Limb (tissue), 2 donors: ENCODE measurements around the gene ATP5F1B.
"Not testable (repeated sequence)": the region's sequence is repeated elsewhere in the genome, so short reads cannot be mapped to it uniquely, and the experiment has no call there.

ENCODE experiments used
- DNase-seq, 2 donors: peaks; one replicate each; pipeline ENCODE4 v3.0.0-alpha.2; 2016; ENCODE audit errors: extremely low spot score in 2 of 2

ATP5F1B gene

GRCh38 chr12:56648023-56648422, 2.2 kb upstream of the ATP5F1B start:
- not testable (repeated sequence) for DNase-seq

- peak in 1 of 2 donors; percentile 41 for DNase-seq
Measured at GRCh38 chr12:56645201-56645716, 525 bp downstream of the ATP5F1B start.

- DNase-seq: no peak
Measured at GRCh38 chr12:56644654-56645053, 1.1 kb downstream of the ATP5F1B start.

- no peak for DNase-seq
Measured at GRCh38 chr12:56641219-56641618, 4.6 kb downstream of the ATP5F1B start.

- DNase-seq: no peak
Measured at GRCh38 chr12:56637621-56638020, 8.2 kb downstream of the ATP5F1B start.

- DNase-seq: peak; percentile 99 to 100
Measured at GRCh38 chr12:56636675-56637540, 8.9 kb downstream of the ATP5F1B start.

GRCh38 chr12:56635806-56636674, 9.7 kb downstream of the ATP5F1B start:
- peak; percentile 81 to 88 for DNase-seq

- peak; percentile 55 to 71 for DNase-seq
Measured at GRCh38 chr12:56634837-56635791, 10.7 kb downstream of the ATP5F1B start.

GRCh38 chr12:56634242-56634836, 11.4 kb downstream of the ATP5F1B start:
- DNase-seq: peak in 1 of 2 donors; percentile 57

GRCh38 chr12:56633468-56634241, 12.1 kb downstream of the ATP5F1B start:
- no peak for DNase-seq

- no peak for DNase-seq
Measured at GRCh38 chr12:56632701-56633467, 12.9 kb downstream of the ATP5F1B start.

- DNase-seq: peak in 1 of 2 donors; percentile 69
Measured at GRCh38 chr12:56631790-56632700, 13.7 kb downstream of the ATP5F1B start.

- DNase-seq: peak; percentile 87 to 93
Measured at GRCh38 chr12:56630180-56630632, 15.6 kb downstream of the ATP5F1B start, which contains the start of gene BAZ2A. BAZ2A (minus strand) TSS chr12:56630326; CDS start chr12:56617530, 12,796 bp downstream.

- peak in 1 of 2 donors; percentile 45 for DNase-seq
Measured at GRCh38 chr12:56629459-56630179, 16.2 kb downstream of the ATP5F1B start.

- peak; percentile 60 to 73 for DNase-seq
Measured at GRCh38 chr12:56628671-56629458, 16.9 kb downstream of the ATP5F1B start.

- no peak for DNase-seq
Measured at GRCh38 chr12:56626701-56627100, 19.1 kb downstream of the ATP5F1B start.
